KOPT-K1 (cell line): Measurements from ENCODE around the gene CPD.
"Not testable (repeated sequence)": the region's sequence is repeated elsewhere in the genome, so short reads cannot be mapped to it uniquely, and the experiment has no call there.

Experiments
- H3K27ac ChIP-seq: fragments of 200-600 bp; sonication (generic); 2 replicates; pipeline ENCODE4 v1.5.1; 2016; ENCODE audit warnings: antibody characterized with exemption, mild to moderate bottlenecking, low read depth, low read length; ENCODE audit not compliant: poor library complexity, severe bottlenecking
- H3K36me3 ChIP-seq: fragments of 200-600 bp; sonication (generic); 2 replicates; pipeline ENCODE4 v1.5.1; 2017; ENCODE audit warnings: antibody characterized with exemption, mild to moderate bottlenecking, low read length, moderate library complexity; ENCODE audit not compliant: insufficient read depth
- H3K9me3 ChIP-seq: fragments of 200-600 bp; sonication (generic); 2 replicates; pipeline ENCODE4 v1.5.1; 2017; ENCODE audit warnings: antibody characterized with exemption, low read length, mild to moderate bottlenecking; ENCODE audit not compliant: insufficient read depth, poor library complexity, severe bottlenecking

The CPD gene

DNA sequence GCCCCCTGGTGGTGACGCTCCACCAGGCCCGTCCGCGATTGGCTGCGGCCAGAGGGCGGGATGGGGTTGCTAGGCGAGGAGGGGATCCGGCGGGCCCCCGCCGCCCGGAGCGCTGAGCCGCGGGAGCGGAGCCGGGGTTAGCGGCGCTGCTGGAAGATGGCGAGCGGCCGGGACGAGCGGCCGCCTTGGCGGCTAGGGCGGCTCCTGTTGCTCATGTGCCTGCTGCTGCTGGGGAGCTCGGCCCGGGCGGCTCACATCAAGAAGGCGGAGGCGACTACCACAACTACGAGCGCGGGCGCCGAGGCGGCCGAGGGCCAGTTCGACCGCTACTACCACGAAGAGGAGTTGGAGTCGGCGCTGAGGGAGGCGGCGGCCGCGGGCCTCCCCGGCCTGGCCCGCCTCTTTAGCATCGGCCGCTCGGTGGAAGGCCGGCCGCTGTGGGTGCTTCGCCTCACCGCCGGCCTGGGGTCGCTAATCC, at the start of gene CPD:
CPD (plus strand) TSS at position 103 of the 478 bp plus-strand sequence; CDS start at position 157, 54 bp downstream.
- Histone ChIP-seq H3K9me3 (no peaks in the 10 kb centered on the region), H3K36me3 (no peaks in the 10 kb centered on the region), H3K27ac (peak within 1 kb of the TSS; percentile 51)

DNA sequence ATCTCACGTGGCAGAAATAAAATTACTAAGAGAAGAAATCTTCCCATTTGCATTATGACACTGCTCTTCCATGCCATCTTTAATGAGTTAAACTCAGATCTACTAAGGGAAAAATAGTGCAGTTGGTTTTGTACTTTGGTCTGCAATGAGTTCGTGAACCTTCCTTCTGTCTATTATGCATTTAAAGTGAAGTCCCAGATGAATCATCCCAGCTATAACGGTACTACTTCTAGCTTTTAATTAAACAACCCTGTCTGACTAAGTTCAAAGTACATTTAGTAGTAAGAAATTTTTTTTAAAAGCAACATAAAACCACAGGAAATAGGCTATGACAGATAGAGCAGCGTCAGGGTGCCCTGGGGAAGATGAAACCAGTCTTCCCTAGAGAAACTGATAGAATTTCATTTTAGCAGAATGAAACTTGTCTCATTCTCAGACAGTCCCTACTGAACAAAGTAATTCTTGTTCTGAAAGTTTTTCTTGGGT, 46.6 kb upstream of the CPD start:
- no peaks in the 10 kb centered on the region for H3K9me3 ChIP-seq
- H3K36me3 ChIP-seq, result no peaks in the 10 kb centered on the region
- peak overlapping the region; percentile 40 for H3K27ac ChIP-seq

- Histone ChIP-seq H3K27ac (no peak within 1 kb of the TSS), H3K36me3 (no peaks in the 10 kb centered on the region)
These were observed 45.0 kb upstream of the CPD start, which contains the start of gene TMIGD1 for GRCh38 chr17:30333503-30334360. TSS of gene TMIGD1 (minus strand) at chr17:30334057. CDS start at chr17:30332133, 1,924 bp downstream.

GRCh38 chr17:30334421-30334820, 44.3 kb upstream of the CPD start:
- Histone ChIP-seq H3K36me3 (no peaks in the 10 kb centered on the region), H3K9me3 (no peaks in the 10 kb centered on the region), H3K27ac (no peak overlapping the region)

More at GRCh38 chr17:30333503-30334360, 45.0 kb upstream of the CPD start, which contains the start of gene TMIGD1:
- H3K9me3 ChIP-seq, result no peaks in the 10 kb centered on the region

DNA sequence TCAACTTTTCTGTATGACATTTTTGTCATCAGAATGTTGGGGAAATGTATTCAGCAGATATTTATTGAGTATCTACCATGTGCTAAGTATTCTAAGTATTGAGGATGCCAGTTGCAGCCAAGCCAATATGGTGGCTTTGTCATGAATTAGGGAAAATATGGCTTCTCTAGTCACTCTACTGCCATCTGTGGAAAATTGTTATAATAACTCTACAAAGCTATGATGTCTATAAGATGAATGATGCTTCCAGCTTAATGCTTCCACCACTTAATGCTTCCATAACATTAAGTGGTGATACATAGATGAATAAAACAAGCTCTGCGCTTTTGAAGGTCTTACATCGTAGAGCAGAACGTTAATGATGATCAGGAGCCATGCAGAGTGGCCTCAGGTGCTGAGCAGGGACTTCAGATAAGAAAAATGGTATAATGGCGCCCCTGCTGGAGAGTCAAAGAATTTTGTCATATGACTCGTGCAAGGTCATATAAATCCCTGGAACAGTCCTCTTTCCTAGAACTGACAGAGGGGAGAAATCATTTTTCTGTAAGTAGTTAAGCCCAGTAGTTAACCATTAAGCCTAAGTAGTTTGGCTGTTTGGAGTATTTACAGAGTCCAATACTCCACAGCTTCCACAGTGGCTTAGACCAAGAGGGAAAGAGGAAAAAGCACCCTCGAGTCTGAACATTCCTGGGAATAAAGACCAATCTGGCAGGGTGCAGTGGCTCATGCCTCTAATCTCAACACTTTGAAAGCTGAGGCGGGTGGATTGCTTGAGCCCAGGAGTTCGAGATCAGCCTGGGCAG, 42.2 kb upstream of the CPD start:
- no peak overlapping the region for H3K27ac ChIP-seq
- no peaks in the 10 kb centered on the region for H3K9me3 ChIP-seq
- no peaks in the 10 kb centered on the region for H3K36me3 ChIP-seq

- Histone ChIP-seq H3K9me3 (no peaks in the 10 kb centered on the region), H3K36me3 (no peaks in the 10 kb centered on the region), H3K27ac (no peak overlapping the region)
These were observed 41.2 kb upstream of the CPD start for GRCh38 chr17:30337393-30337999.

DNA sequence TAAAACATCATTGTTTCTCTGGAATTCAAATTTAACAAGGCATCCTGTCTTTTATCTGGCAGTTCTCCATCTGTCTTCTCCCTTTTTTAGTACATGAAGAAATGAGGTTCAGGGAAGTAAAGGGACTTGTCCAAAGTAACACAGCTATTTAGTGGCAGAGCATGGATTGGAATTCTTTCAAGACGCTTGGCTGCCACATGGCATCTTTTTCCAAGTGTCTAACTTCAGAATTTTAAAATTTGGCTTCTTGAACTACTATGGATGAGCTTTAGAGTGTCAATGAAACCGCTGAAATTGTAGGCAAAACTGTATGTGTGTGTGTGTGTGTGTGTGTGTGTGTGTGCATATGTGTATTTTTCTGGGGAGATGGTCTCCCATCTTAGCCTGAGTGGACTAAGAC, 39.6 kb upstream of the CPD start:
- H3K27ac ChIP-seq, result no peak overlapping the region
- H3K9me3 ChIP-seq, result no peaks in the 10 kb centered on the region
- no peaks in the 10 kb centered on the region for H3K36me3 ChIP-seq

GRCh38 chr17:30340801-30341356, 37.8 kb upstream of the CPD start:
- H3K27ac ChIP-seq, result no peak overlapping the region
- H3K9me3 ChIP-seq, result no peaks in the 10 kb centered on the region
- H3K36me3 ChIP-seq, result no peaks in the 10 kb centered on the region

DNA sequence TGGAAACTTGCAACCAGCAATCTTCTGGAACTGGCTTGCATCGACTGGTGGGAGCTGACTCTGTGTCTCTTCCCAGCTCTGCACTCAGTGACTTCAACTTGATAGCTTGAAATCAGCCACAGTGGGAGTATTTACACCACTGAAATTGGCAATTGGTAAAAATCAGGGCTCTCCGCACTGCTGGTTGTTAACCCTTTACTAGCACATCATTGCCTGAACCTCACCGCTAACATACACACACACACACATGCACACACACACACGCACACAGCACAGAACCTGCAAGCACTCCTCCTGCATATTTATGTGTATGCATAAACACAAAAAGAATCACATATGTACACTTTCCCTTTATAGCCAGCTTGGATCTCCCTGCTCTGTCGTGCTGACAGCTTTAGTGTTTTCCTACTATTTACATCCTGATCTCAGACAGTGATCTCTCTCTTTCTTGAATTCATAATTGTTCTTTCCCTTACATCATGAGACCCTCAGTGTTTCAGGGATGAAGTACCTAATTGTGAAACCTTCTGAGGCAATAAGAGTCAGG, 37.0 kb upstream of the CPD start:
- Histone ChIP-seq H3K27ac (no peak overlapping the region), H3K36me3 (no peaks in the 10 kb centered on the region)

GRCh38 chr17:30343244-30343643, 35.5 kb upstream of the CPD start:
- not testable (repeated sequence) for H3K27ac ChIP-seq, H3K9me3 ChIP-seq, H3K36me3 ChIP-seq

More for the DNA sequence above, 37.0 kb upstream of the CPD start:
- no peaks in the 10 kb centered on the region for H3K9me3 ChIP-seq

- Histone ChIP-seq H3K9me3 (no peaks in the 10 kb centered on the region), H3K27ac (no peak overlapping the region), H3K36me3 (no peaks in the 10 kb centered on the region)
These were observed 34.9 kb upstream of the CPD start for GRCh38 chr17:30343796-30344195.

DNA sequence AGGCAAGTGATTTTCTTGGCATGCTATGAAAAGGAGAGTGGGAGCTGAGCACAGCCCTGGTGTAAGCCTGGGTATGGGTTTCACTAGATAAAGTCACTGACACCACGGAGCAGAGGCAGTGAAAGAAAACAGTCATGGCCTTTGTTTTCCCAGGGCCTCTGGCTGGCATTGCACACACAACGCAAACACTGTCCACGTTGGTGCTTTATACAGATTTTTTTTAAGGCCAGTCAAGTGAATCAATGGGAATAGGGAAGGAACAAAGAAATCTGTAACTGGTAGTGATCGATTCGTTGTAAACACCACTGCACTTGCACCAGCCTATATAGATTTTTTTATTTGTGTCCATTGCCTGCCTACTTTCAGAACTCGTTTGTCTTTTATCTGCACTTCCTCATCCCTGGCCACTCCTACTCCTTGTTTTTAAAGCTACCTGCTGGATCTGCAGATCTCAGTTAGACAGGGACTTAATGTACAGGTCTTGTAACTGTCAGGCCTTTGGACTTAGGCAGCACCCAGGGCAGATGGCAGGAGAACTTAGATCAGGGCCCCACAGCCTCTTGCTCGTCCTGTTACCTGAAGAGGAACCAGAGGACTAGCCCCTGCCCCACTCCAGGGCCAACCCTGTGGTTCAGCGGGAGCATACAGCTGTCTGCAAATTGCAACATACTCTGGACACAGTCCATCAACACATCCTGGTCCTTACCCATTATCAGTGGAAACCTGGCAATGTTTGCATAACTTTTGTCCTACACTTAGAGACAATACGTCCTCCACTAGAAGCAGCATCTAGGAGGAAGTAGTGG, 34.2 kb upstream of the CPD start:
- Histone ChIP-seq H3K9me3 (no peaks in the 10 kb centered on the region), H3K27ac (no peak overlapping the region), H3K36me3 (no peaks in the 10 kb centered on the region)

- no peaks in the 10 kb centered on the region for H3K9me3 ChIP-seq
- H3K27ac ChIP-seq, result no peak overlapping the region
- H3K36me3 ChIP-seq, result no peaks in the 10 kb centered on the region
These were observed 33.7 kb upstream of the CPD start for GRCh38 chr17:30345089-30345433.
